RPMI7951 (cell line): ENCODE measurements around the gene TRIM15. TPM values are rescaled to one million over a fixed set of nuclear protein-coding genes. Genes with fewer than 3 reads are reported as not detected.

ENCODE experiments used
- DNase-seq: peaks from one replicate; pipeline ENCODE4 v3.0.0-alpha.2; 2012; ENCODE audit warnings: low read depth
- total RNA-seq: library from RNA; depleted of rRNA; stranded (reverse); fragments of >200 nt; shearing (Covaris generic); gene quantifications from 2 replicates; pipeline ENCODE4 v1.2.3, GENCODE V29; 2014

The TRIM15 gene
- total RNA-seq, 1 experiment from 2014 or later: not detected

DNA sequence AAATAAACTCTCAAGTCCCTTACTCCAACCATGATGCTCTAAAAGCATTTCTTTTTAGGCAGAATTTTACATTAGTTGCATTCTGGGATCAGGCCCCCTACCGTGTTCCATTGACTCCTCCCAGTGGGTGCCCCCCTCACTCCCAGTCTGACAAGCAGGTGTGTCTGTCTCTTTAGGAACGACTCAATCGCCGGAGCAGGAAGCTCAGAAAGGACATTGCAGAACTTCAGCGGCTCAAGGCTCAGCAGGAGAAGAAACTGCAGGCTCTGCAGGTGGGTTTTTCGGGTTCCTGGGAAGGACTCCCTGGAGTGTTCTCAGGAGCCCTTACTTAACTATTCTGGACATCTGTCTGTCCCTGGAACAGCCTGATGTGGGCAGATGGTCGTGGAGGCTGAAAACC, 17.5 kb upstream of the TRIM15 start:
- no peak for DNase-seq

GRCh38 chr6:30147096-30147495, 16.2 kb upstream of the TRIM15 start:
- no peak for DNase-seq

DNA sequence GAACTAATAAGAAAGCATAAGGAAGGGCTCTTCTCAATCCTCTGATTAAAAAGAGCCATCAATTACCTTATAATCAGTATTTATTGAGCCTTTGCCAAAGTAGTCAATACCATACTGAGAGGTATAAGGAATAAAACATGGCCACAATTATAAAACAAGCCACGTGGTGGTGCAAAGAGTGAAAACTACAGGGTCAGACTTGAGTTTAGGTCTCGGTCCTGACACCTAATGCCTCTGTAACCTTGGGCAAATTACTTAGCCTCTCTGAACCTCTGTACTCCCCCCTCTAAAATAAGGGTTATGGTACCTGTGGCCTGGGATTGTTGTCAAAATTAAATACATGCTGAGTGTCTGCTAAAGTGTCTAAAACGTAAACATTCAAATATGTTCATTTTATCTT, 14.1 kb upstream of the TRIM15 start:
- no peak for DNase-seq

GRCh38 chr6:30149858-30150550, 13.3 kb upstream of the TRIM15 start:
- no peak for DNase-seq

DNA sequence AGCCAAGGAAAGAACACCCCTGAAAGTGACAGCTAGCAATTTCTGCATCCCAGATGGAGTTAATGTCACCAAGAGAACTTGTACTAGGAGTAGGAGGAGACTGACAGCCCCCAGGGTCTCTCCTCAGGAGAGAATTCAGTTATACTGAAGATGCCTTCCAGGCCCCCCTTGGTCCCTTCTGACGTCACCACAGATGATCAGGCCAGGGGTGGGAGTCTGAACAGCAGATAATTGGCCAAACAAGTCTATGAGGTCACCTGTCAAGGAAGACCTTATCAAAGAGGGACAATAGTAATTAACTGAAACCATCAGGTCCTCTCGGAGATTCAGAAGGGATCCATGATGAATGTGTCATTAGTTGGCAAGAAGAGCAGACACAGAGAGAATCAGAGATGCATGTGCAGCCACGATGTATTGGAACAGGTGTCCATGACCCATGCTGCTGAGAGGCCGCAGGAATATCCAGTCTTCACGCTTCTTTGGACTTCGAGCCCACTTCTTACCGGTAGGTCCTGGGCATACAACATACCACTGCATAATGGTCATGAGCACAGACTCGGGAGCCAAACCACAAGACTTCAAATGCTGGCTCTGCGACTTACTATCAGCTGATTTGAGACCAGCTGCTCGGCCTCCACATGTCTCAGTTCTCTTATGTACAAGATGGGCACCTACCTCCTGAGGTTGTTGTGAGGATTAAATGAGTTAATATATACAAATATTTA, 12.5 kb upstream of the TRIM15 start:
- peak; percentile 73 for DNase-seq

DNA sequence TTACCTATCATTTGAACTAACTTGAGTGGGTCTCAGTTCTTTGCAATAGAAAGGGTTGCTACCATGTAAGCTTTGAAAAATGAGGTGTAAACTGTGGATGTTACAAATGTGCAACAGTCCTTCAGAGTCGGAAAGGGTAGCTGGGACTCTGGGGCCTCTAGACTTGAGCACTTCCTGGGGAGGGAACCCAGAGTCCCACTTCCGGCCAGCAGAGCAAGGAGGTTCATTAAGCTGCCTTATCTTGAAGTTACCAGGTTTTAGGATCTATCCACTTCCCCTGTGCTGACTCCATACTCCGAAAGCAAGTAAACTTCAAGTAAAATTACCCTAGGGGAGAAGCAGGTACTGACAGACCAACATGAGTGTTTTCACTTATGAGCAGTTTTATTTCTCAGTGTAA, 11.8 kb upstream of the TRIM15 start:
- no peak for DNase-seq

DNA sequence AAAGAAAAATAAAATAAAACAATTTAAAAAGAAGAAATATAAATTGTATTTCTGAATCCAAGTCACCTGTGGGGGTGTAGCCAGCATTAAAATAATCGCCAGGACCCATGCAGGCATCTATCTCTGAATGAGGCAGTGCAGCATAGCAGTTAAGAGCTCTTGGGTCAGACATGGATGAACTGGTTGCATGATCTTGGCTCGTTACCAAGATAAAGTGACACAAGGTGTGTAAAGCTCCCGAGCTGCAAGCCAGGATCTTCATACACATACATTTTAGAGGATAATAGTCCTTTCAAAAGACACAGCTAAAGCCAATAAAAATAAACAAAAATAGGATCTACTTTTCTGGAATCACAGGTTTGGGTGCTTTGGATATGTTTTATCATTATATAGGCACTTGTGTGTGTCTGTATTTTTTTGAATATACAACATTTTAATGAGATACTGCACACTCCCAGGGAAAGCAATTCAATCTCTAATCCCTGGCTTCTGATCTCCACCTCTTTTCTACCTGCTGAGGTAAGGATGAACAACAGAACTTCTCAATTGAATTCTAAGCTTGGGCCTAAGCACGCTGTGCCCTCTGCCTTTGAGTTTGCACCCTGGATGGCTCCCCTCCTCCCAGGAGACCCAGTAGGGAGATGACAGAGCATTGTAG, 11.2 kb upstream of the TRIM15 start:
- DNase-seq: no peak

DNA sequence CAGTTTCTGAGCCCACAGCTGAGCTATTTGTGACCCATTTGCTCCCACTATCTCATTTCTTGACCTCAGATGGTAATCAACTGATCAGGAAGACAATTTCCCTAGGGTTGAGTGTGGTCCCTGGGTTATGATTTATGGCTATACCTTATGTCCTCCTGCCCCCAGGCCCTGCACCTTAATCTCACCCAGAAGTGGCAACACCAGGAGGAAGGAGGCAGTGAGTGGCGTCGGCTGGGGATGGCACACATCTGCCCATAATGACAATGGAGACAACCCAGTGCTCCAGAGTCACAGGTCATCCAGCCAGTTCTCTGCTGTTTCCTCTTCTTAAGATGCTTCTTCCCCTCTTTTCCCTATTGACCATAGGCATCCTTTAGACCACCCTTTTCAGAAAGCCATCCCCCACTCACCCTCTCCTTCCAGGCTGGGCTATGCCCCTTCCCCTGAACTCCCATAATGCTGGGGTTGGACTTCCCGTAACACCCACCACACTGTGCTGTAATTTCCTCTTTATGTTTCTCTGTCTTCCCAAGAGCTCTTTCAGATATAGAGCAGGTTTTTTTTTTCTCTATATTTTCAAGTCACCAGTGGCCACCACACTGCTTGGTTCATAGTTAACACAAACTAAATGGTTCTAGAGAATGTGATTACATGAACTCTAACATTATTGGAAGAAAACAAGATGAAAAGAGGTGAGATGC, 10.3 kb upstream of the TRIM15 start:
- no peak for DNase-seq

GRCh38 chr6:30154061-30154460, 9.3 kb upstream of the TRIM15 start:
- no peak for DNase-seq

DNA sequence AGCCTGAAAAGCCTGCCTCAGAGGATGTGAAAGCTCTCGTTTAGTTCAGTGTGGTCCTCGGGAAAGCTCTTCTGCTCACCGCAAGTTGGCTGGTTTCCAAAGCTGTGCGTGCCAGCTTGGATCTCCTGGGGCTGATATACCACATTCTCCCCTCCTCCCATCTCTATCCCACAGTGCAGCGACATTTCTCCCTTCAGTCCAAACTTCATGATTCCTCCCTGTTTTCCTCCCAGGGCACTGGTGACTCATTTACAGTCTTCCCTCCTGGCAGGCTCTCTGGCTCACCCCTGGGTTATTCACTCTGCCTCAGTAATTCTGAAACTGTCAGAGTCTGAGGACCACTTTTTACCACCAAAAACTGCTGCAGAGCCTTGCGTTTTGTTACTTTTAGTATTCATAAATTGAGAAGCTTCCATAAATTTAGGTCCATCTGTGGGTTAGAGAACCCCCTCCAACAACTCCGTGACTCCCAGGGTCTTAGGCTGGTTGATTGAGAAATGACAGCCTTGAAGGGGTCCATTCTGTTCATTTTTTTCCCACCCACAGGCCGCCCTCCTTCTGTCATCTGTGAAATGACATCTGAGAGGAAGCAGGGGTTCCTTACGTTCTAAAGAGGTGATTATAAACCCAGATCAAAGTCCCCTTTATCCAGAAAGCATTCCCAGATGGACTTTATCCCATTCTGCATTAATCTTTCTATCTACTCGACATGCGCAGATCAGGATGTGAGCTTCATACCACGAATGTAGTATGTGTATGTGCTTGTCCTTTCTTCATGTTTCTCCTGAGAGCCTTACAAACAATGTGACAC, 8.4 kb upstream of the TRIM15 start:
- DNase-seq: peak; percentile 97

- no peak for DNase-seq
Observed at GRCh38 chr6:30155520-30156261, 7.7 kb upstream of the TRIM15 start.

DNA sequence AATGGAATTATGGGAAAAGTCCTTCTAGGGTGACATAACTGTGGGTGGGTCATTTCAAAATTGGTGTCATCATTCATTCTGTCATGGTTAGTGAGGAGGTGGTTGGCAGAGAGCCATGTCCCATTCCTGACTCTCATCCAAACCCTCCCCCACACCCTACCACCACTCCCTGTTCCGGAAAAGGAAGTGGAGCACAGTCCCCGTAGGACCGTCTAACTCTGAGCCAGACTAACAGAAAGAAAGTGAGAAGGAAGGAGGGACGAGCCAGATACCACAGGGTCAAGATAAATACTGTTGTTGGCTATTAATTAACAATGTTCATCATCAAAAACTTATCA, 7.1 kb upstream of the TRIM15 start:
- peak; percentile 79 for DNase-seq

- no peak for DNase-seq
Observed at GRCh38 chr6:30156774-30157173, 6.6 kb upstream of the TRIM15 start.

DNA sequence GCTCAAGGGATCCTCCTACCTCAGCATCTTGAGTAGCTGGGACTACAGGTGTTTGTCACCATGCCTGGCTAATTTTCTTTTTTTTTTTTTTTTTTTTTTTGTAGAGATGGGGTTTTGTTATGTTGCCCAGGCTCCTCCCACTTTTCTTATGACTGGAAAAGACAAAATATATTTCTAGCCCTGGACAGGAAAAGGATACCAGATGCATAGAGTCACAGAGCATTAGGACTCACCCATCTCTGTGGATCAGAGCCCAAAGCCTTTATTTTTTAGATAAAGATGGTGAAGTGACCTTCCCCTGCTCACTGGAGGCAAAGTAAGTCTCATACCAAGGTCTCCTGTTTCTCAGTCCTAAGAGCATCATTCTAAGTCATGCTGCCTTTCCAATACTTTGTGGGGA, 5.8 kb upstream of the TRIM15 start:
- DNase-seq: no peak

DNA sequence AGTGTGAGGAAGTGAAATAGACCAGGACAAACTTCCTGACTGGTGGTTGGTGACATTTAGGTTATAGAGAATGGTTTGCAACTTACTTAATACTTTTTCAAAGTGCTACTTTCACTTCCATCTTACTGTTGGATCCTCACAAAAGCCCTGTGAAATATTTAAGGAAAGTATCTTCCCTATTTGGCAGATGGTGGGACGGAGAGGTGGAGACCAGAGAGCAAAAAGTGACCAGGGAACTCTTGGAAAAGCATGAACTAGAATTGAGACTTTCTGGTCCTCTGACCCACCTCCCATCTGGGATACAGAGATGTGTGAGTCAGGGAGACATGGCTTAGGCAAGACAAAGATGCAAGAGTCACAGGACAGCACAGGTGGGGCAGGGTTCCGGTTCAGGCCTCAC, 5.3 kb upstream of the TRIM15 start:
- no peak for DNase-seq

DNA sequence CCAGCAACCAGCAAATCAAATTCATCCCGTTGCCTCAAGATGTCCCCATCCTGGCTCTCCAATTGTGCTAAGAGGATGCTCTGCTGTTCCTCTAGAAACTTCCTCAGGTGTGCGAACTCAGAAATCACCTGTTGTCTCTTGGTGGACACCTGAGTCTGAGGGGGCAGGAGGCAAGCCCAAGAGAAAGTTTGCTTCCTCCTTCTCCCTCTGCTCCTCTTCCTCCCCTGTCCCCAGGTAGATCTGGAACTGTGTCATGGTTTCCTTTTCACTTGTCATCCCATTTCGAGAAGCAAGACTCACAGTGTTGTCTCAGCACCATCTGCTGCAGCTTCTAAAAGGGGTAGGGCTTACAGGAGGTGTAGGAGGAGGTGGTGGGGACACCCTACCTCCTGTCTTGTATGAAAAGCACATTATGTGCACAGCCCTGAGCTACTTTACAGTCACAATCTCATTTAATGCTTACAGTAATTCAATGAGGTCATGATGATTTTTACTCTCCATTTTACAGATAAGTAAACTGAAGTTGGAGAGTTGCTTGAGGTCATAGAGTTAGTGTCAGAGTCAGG, 4.8 kb upstream of the TRIM15 start:
- DNase-seq: no peak

DNA sequence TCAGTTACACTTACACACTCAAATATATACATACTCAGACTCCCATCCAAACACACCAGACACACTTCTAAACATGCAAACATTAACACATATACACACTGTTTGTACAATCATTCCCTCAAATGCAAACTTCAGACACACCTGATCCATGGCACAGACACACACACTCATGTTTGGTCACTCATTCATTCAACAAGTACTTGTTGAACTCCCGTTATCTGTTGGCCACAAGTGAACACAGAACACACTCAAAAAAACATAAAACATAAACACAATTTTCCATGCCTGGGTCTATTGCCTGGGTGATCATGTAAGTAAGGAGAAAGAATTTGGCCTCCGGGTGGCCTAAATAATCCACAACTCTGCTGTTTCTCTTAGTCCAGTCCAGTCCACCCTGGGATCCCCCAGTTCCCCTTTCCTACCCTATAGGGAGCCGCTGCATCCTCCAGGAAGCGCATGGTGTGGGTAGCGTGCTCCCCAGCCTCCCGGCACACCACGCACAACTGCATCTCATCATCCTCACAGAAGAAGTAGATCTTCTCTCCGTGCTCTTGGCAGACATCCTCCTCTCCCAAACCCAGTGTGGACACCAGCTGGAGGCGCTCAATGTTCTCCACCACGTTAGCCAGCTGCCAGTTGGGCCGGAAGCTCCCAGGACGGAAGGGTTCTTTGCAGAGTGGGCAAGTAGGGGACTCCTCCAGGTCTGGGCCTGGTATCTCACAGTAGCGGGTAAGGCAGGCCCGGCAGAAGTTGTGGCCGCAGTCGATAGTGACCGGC, 3.1 kb upstream of the TRIM15 start:
- DNase-seq: no peak

- no peak for DNase-seq
Observed at GRCh38 chr6:30160785-30161531, 2.4 kb upstream of the TRIM15 start, which contains the start of gene TRIM10. TSS of gene TRIM10 (minus strand) at chr6:30161211. CDS start at chr6:30160858, 353 bp downstream.
